Skeletal muscle cell (primary cell): ENCODE measurements around the gene TMEM116.

Experiments used
- DNase-seq: peaks from one replicate; pipeline ENCODE4 v3.0.0-alpha.2; 2010; ENCODE audit warnings: low read depth
- H3K4me3 ChIP-seq: 2 replicates; pipeline ENCODE4 v1.5.1; 2011; ENCODE audit warnings: low read depth, mild to moderate bottlenecking, control low read depth, low read length, moderate library complexity

Gene TMEM116

DNA sequence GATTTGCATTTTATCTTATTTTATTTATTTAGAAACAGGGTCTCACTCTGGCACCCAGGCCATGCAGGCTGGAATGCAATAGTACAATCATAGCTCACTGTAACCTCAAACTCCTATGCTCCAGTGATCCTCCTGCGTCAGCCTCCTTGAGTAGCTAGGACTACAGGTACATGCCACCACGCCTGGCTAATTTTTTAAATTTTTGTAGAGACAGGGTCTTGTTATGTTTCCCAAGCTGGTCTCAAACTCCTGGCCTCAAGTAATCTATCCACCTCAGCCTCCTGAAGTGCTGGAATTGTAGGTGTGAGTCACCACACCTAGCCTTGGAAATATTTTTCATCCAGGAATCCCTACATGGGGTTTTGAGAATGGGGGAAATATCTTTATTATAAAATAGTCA, 86.3 kb downstream of the TMEM116 start:
- H3K4me3 ChIP-seq = no peak overlapping the region
- DNase-seq = no peak

DNA sequence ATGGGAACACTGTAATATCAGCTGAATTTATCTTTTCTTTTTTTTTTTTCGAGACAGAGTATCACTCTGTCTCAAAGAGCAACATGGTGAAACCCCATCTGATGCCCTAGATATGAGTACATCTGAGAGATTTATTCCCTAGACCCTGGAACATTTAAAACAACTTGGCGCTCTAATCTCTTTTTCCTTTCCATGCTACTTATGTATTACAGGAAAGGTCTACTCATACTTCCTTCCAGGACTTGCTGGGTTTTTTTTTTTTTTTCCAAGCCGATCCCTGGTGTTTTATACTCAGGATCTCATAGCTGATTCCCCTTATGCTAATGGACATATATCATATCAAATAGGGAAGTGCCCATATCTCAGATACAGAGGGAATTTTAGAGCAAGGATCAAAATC, 87.8 kb downstream of the TMEM116 start:
- H3K4me3 ChIP-seq = no peak overlapping the region
- DNase-seq = no peak

DNA sequence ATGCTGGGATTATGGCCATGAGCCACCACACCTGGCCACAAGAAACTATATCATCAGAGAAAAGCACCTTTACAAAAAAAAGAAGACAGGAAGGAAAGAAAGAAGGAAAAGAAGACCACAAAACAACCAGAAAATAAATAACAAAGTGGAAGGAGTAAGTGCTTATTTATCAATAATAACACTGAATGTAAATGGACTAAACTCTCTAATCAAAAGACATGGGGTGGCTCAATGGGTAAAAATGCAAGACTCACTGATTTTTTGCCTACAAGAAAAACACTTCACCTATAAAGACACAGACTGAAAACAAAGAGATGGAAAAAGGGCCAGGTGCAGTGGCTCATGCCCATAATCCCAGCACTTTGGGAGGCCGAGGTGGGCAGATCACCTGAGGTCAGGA, 105.2 kb downstream of the TMEM116 start:
- DNase-seq = no peak
- H3K4me3 ChIP-seq = no peak overlapping the region

DNA sequence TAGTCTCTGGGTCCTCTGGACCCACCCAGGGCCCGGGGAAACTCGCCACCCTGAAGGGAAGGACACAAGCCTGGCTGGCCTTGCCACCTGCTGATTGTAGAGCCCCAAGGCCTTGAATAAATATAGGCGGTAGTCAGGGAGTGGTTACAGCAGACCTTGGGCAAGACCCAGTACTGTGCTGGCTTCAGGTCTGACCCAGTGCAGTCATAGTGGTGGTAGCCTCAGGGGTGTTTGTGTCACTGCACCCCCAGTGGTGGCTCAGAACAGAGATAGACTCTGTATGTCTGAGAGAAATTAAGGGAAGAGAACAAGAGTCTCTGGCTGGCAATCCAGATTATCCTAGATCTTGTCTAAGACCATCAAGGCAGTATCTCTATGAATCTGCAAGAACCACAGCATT, 107.5 kb downstream of the TMEM116 start:
- H3K4me3 ChIP-seq = no peak overlapping the region
- no peak for DNase-seq

DNA sequence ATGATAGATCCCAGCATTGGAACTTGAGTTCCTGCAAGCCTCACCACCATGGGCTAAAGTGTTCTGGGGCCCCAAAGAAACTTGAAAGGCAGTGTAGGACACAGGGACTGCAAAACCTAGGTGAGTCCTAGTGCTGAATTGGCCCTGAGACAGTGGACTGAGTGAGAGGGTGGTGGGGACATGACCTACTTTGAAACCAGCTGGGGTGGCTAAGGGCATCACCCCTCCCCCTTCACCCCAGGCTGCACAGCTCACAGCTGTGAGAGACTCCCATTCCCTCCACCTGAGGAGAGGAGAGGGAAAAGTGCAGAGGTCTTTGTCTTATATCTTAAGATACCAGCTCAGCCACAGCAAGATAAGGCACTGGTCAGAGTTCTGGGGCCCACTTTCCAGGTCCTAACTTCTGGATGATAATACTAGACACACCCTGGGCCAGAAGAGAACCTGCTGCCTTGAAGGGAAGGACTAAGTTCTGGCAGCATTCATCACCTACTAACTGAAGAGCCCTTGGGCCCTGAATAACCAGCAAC, 108.5 kb downstream of the TMEM116 start:
- no peak overlapping the region for H3K4me3 ChIP-seq
- no peak for DNase-seq

DNA sequence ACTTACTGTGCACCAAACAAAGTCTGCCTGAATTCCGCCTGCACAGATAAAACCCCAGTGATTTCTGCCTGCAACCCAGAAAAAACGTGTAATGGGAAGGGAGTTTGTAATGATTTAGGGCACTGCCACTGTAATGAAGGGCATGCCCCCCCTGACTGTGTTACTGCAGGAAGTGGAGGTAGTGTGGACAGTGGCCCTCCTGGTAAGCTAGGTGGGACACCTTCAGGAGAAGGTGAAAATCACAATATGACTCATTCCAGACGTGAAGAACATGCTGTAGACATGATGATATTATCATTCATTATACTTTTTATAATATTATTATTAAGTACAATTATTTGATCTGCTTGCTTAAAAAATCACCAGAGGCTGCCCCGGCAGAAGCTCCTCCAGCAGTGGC, 111.8 kb downstream of the TMEM116 start:
- no peak overlapping the region for H3K4me3 ChIP-seq
- no peak for DNase-seq

DNA sequence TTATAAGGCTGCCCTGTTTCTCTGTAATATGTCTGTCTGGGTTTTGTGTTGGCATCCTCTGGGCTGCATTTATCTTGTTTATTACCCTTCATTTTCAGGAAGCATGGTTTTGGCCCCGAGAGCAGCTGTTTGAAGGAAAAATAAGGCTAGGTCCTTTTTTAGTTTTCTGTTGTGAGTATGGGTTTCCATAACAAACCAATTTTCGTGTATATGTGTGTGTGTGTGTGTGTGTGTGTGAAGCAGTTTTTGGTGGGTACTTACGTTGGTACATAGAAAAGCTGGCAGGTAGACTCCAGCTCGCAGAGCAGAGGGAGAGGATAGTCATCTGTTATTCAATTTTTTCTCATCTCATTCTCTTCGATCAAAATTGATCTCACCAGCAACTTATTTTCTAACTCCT, 118.4 kb downstream of the TMEM116 start:
- DNase-seq = no peak
- no peak overlapping the region for H3K4me3 ChIP-seq

DNA sequence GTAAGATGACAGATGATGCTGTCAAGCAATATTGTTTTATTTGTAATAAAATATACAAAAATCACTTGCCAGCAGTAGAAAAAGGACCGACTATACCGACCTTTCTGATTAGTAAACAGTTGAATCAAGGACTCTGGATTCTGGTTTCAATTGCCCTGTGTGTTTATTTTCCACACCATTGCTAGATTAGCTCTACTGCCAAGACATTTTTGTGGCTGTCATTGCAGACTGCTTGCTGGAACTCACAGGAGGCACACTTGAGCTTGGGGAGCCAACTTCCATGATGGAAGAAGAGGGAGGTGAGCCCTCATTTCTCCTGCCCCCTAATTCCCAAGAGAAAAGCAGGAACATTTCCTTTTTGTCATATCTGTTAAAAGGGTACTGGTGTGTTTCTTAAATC, 119.7 kb downstream of the TMEM116 start:
- DNase-seq = no peak
- no peak overlapping the region for H3K4me3 ChIP-seq

DNA sequence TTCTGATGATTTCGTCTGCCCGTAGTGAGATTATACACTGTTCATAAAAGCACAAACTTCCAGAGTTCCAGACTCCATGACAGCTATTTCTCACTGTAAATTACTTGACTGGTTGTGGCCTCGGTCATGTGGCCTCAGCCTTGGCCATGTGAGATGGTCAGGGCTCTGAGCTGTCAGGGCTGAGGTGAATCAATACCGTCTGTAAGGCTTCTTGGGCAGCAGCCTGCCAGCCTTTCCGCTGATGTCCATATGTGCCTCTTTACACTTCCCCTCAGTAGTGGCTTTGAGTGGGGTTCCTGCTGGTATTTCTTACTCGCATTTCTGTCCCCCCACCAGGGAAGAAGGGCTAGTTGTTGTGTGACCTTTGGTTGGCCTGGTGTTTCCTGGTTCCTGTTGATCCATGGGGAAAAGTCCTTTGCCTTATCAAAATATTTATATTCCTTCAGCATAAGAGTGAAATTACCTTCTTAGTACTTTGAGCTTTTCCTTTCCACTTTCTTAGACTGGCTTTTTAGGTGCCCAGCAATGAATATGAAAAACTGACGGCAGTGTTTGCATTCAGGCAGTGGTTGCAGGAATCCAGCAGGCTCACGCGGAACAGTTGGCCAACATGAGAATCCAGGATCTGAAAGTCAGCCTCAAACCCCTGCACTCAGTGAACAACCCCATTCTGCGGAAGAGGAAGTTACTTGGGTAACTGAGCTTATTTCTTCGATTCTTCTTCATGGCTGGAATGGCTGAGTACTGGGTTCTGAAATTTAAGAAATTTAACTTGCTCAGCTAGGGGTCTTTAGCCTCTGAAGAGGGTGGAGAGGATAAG, 124.8 kb downstream of the TMEM116 start:
- no peak overlapping the region for H3K4me3 ChIP-seq
- DNase-seq = no peak

DNA sequence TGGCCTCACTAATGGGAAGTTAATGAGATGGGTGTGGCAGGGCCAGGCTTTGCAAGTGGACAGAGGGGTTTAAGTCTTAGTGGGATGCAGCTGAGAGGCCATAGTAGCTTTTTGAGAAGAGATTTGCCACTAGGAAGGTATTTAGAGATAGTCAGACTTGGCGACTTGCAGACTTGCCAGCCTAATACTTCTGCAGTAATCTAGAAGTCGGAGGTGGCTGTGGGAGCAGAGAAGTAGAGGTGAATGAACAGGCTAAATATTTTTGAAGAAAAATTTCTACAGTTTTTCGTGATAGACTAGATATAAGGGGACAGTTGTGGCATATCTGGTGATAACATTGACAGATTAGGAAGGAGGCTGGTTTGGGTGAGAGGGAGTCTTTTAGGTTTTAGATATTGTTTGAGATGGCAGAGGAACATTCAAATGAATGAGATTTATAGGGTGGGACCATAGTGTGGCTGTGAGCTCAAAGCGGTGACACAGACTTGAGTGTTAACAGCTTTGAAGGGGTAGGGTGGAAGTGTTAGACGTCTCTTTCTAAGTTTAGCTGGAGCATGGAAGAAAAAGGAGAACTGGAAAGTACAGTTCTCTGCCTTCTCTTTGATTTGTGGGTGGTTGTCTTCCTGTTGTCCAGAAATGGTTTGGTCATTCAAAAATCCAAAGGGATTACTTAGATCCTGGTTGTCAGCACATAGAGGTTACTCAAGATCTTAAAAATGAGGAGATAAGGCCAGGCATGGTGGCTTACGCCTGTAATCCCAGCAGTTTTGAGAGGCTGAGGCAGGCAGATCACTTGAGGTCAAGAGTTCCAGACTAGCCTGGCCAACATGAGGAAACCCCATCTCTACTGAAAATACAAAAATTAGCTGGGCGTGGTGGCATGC, 126.1 kb downstream of the TMEM116 start:
- DNase-seq = no peak
- no peak overlapping the region for H3K4me3 ChIP-seq

DNA sequence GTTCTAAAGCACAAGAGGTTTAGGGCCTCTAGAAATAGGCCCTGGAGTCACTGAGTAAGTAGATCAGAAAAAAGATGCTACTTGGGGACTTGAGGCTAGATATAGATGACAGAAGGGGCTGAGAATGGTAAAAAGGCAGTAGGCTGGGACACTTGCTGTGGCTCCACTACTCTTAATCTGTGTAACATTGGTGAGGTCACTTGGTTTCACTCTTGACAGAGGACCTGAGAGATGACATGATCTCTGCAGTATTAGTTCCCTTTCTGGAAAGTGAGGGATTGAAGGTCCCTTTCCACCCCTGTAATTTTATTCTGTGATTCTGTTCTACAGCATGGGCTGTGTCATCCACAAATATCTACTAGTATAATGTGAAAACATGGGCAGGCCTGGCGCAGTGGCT, 131.2 kb downstream of the TMEM116 start:
- DNase-seq = no peak

More for the DNA sequence above, 131.2 kb downstream of the TMEM116 start:
- no peak overlapping the region for H3K4me3 ChIP-seq
